ENCODE data around the gene CCDC74A.
"Not testable (repeated sequence)": the region's sequence is repeated elsewhere in the genome, so short reads cannot be mapped to it uniquely, and the experiment has no call there.

Gene CCDC74A

DNA sequence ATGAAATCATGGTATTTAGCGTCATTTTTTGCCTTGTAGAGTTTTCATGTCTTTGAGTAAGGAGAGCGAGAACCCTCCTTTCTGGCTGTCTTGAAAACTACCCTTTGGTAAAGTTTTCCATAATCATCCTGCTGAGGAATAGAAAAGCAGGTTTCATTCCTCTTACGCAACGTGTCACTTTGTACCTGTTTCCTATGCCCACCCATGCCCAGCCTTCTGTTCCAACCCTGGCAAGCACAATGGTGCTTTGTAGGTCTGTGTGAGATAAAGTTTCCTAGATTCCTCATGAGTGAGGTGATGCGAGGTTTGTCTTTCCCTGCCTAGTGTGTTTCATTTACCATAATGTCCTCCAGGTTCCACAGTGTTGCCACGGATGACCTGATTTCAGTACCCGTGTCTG lies 29.3 kb downstream of the CCDC74A start:
- no peak for DNase-seq (ENCODE audit: low read depth in 2 of 2)

DNA sequence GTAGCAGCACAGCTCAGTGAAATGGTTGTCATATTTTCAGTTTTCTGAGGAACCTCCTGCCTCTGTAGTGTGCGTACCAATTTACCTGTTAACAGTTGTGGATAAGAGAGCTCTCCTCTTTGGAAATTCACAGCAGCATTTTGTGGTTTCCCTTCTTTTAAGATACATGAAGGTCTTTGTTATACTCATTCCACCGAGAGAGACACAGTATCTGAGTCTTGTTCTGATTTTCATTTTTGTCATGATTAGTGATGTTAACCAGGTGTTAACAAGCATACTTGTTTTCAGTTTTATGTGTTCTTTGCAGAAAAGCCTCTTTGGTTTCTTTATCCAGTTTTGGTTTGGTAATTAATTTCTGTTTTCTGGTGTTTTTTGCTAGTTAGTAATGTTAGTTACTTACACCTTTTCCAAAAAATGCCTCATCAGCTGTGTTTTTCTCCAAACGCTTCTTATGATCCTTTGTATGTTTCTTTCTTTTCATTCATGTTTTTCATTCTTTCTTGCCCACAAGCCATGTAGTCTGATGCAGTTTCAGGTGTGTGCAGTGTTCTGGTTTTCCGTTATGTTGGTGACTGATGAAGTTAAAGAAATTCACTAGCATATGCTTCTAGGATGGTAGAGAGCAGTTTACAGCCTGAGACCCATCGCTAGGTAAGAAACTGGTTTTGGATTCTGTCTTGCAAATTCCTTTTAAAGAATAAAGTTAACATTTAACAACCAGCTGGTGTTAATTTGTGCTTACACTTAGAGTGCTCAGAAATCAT lies 30.1 kb downstream of the CCDC74A start:
- no peak for DNase-seq (ENCODE audit: low read depth in 2 of 2)

DNA sequence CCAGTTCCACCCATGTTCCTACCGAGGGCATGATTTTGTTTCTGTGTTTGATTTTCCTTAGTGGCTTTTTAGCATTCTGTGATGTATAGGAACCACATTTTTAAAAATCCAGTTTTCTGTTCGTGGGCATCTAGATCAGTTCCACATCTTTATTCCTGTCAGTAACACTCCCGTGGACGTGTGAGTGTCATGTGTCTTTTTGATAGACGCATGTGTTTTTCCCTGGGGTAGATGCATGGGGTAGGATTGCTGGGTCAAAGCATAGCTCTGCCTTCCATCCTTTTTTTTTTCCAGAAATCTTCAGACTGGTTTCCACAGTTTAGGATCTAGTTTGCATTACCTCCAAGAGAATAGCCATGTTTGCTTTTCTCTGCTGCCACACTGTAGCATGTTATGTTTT lies 38.7 kb downstream of the CCDC74A start:
- no peak for DNase-seq (ENCODE audit: low read depth in 2 of 2)

- DNase-seq (ENCODE audit: low read depth in 2 of 2) = no peak
Observed at GRCh38 chr2:131567891-131568290, 40.2 kb downstream of the CCDC74A start.

- not testable (repeated sequence) for DNase-seq (ENCODE audit: low read depth in 2 of 2)
Observed at GRCh38 chr2:131568401-131568800, 40.7 kb downstream of the CCDC74A start.

DNA sequence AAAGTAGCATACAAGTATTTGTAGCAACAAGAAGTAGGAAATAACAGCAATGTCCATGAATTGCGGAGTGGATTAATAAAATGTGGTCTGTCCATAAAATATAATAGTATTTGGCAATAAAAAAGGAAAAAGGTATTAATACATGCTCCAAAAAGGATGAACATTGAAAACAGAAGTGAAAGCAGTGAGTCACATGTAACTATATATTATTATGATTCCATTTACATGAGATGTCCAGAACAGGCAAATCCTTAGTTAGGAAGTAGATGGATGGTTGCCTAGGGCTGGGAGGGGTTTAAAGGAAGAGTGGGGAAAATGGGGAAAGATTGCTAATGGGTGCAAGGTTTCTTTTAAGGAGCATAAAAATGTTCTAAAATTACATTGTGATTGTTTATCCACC lies 44.5 kb downstream of the CCDC74A start:
- no peak for DNase-seq (ENCODE audit: low read depth in 2 of 2)

- DNase-seq (ENCODE audit: low read depth in 2 of 2) = no peak
Observed at GRCh38 chr2:131577812-131578211, 50.1 kb downstream of the CCDC74A start.

DNA sequence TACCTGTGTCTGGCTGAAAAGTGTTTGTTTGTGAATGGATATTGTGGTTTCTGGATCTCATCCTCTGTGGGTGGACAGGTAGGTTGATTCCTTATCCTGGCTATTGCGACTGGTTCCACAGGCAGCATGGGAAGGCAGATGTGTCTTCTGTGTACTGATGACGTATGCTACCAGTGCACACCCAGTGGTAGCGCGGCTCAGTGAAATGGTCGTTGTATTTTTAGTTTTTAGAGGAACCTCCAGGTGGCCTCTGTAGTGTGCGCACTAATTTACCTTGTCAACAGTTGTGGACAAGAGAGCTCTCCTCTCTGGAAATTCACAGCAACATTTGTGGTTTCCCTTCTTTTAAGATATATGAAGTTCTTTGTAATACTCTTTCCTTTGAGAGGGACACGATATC lies 52.5 kb downstream of the CCDC74A start:
- no peak for DNase-seq (ENCODE audit: low read depth in 2 of 2)
